Thyroid gland (tissue), 4 donors: Measurements from ENCODE around the gene VPS13C.

ENCODE experiments used
- POLR2A ChIP-seq, 2 donors: fragments of 450-650 bp; IDR thresholded peaks; one replicate each; pipeline ENCODE4 v1.6.1; 2017; ENCODE audit warnings: antibody characterized with exemption in 2 of 2, mild to moderate bottlenecking in 2 of 2, moderate library complexity in 1 of 2
- TF ChIP-seq, protein P1 (sequence below), 6 experiments: fragments of 200-600 bp in 3 of 6; fragments of 450-650 bp in 3 of 6; sonication (generic) in 3 of 6; IDR thresholded peaks; one replicate each; pipeline ENCODE4 v1.5.1; 2016 to 2019; ENCODE audit warnings: antibody characterized with exemption in 6 of 6, mild to moderate bottlenecking in 2 of 6, inconsistent platforms in 1 of 6, moderate library complexity in 1 of 6

DNA sequence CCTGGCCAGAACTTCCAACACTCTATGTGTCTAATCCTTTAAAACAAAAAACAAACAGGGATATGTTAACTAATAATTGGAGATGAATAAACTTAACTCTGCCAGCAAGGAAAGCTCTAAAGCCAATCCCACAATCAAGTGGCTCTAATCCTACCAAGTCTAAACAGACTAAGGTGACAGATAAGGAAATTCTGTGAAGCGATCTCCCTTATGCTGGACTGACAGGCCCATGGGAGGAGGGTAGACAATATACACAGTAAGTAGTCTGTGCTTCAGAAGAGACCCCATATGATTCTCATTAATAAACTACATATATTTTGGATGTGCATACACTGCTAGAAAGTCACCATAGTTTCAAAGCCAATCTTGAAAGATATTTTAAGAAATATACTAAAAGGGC is 10.1 kb downstream of the VPS13C start:
- TF ChIP-seq POLR2A (IDR thresholded peaks at IDR 0.05), result no peak
- TF ChIP-seq, protein P1, sequence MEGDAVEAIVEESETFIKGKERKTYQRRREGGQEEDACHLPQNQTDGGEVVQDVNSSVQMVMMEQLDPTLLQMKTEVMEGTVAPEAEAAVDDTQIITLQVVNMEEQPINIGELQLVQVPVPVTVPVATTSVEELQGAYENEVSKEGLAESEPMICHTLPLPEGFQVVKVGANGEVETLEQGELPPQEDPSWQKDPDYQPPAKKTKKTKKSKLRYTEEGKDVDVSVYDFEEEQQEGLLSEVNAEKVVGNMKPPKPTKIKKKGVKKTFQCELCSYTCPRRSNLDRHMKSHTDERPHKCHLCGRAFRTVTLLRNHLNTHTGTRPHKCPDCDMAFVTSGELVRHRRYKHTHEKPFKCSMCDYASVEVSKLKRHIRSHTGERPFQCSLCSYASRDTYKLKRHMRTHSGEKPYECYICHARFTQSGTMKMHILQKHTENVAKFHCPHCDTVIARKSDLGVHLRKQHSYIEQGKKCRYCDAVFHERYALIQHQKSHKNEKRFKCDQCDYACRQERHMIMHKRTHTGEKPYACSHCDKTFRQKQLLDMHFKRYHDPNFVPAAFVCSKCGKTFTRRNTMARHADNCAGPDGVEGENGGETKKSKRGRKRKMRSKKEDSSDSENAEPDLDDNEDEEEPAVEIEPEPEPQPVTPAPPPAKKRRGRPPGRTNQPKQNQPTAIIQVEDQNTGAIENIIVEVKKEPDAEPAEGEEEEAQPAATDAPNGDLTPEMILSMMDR (IDR thresholded peaks at IDR 0.05), result no peak
